HPDE6-E6E7 (cell line): ENCODE data around the gene MGLL.
"Not testable (repeated sequence)": the region's sequence is repeated elsewhere in the genome, so short reads cannot be mapped to it uniquely, and the experiment has no call there.

Source experiments
- DNase-seq: peaks from one replicate; pipeline ENCODE4 v3.0.0; 2011; ENCODE audit warnings: missing footprints; ENCODE audit errors: extremely low spot score

Gene MGLL

GRCh38 chr3:127690823-127691452 is 131.4 kb downstream of the MGLL start:
- peak; percentile 56 for DNase-seq

- no peak for DNase-seq
These were observed 132.2 kb downstream of the MGLL start for GRCh38 chr3:127690106-127690505.

GRCh38 chr3:127689266-127689860 is 133.0 kb downstream of the MGLL start:
- no peak for DNase-seq

- DNase-seq, result no peak
These were observed 133.7 kb downstream of the MGLL start for GRCh38 chr3:127688416-127689265.

GRCh38 chr3:127688022-127688415 is 134.3 kb downstream of the MGLL start:
- no peak for DNase-seq

- no peak for DNase-seq
These were observed 135.0 kb downstream of the MGLL start for GRCh38 chr3:127687228-127687737.

- DNase-seq, result no peak
These were observed 135.8 kb downstream of the MGLL start for GRCh38 chr3:127686512-127686894.

GRCh38 chr3:127685708-127686511 is 136.4 kb downstream of the MGLL start:
- no peak for DNase-seq

- DNase-seq, result no peak
These were observed 137.2 kb downstream of the MGLL start for GRCh38 chr3:127684871-127685707.

- no peak for DNase-seq
These were observed 139.8 kb downstream of the MGLL start for GRCh38 chr3:127682561-127682960.

- DNase-seq, result not testable (repeated sequence)
These were observed 140.2 kb downstream of the MGLL start for GRCh38 chr3:127682175-127682554.

- DNase-seq, result no peak
These were observed 141.5 kb downstream of the MGLL start for GRCh38 chr3:127680798-127681221.

GRCh38 chr3:127680146-127680661 is 142.1 kb downstream of the MGLL start:
- no peak for DNase-seq

- DNase-seq, result no peak
These were observed 142.7 kb downstream of the MGLL start for GRCh38 chr3:127679534-127680145.

GRCh38 chr3:127678611-127679533 is 143.4 kb downstream of the MGLL start:
- DNase-seq, result no peak

- DNase-seq, result no peak
These were observed 144.1 kb downstream of the MGLL start for GRCh38 chr3:127678315-127678599.

- DNase-seq, result no peak
These were observed 144.6 kb downstream of the MGLL start for GRCh38 chr3:127677541-127678314.

GRCh38 chr3:127676921-127677351 is 145.4 kb downstream of the MGLL start:
- no peak for DNase-seq
